NOMO-1 treated with dmso at 0.1 percent for 144 hours (cell line): ENCODE data around the gene STEAP1B.
"Not testable (repeated sequence)": the region's sequence is repeated elsewhere in the genome, so short reads cannot be mapped to it uniquely, and the experiment has no call there.

Experiments
- DNase-seq: peaks from one replicate; lab custom pipeline; 2025; ENCODE audit not compliant: unreplicated experiment; lab: John Stamatoyannopoulos, UW

STEAP1B gene

GRCh38 chr7:22499044-22499443, 944 bp downstream of the STEAP1B start:
- DNase-seq, result no peak

- not testable (repeated sequence) for DNase-seq
Measured at GRCh38 chr7:22496912-22497311, 3.1 kb downstream of the STEAP1B start.

- DNase-seq, result not testable (repeated sequence)
Measured at GRCh38 chr7:22496296-22496888, 3.6 kb downstream of the STEAP1B start.

GRCh38 chr7:22493160-22493925, 6.6 kb downstream of the STEAP1B start:
- not testable (repeated sequence) for DNase-seq

GRCh38 chr7:22488643-22489462, 11.1 kb downstream of the STEAP1B start:
- no peak for DNase-seq

GRCh38 chr7:22487978-22488642, 11.9 kb downstream of the STEAP1B start:
- no peak for DNase-seq

GRCh38 chr7:22486597-22486996, 13.4 kb downstream of the STEAP1B start:
- DNase-seq, result no peak

GRCh38 chr7:22485189-22485588, 14.8 kb downstream of the STEAP1B start:
- no peak for DNase-seq

- DNase-seq, result no peak
Measured at GRCh38 chr7:22482503-22482902, 17.5 kb downstream of the STEAP1B start.

- peak; percentile 67 for DNase-seq
Measured at GRCh38 chr7:22481726-22482125, 18.3 kb downstream of the STEAP1B start.

- no peak for DNase-seq
Measured at GRCh38 chr7:22480523-22481075, 19.4 kb downstream of the STEAP1B start.

GRCh38 chr7:22477876-22478450, 22.0 kb downstream of the STEAP1B start:
- no peak for DNase-seq

GRCh38 chr7:22477262-22477661, 22.7 kb downstream of the STEAP1B start:
- no peak for DNase-seq

- no peak for DNase-seq
Measured at GRCh38 chr7:22476824-22477223, 23.2 kb downstream of the STEAP1B start.

GRCh38 chr7:22474645-22475044, 25.3 kb downstream of the STEAP1B start:
- no peak for DNase-seq

GRCh38 chr7:22470981-22471380, 29.0 kb downstream of the STEAP1B start:
- DNase-seq, result no peak

- no peak for DNase-seq
Measured at GRCh38 chr7:22469371-22470143, 30.4 kb downstream of the STEAP1B start.

- DNase-seq, result no peak
Measured at GRCh38 chr7:22468609-22469008, 31.4 kb downstream of the STEAP1B start.

- DNase-seq, result no peak
Measured at GRCh38 chr7:22464299-22464698, 35.7 kb downstream of the STEAP1B start.
